ENCODE results near the gene AURKAIP1. TPM values are rescaled to one million over a fixed set of nuclear protein-coding genes. Genes with fewer than 3 reads are reported as not detected.

Gene AURKAIP1
- total and polyA plus RNA-seq, 2 of the 13 experiments (the other 11 are each of a cell fraction or from before 2014, with no cell fraction given) = 69.5 to 175 TPM

DNA sequence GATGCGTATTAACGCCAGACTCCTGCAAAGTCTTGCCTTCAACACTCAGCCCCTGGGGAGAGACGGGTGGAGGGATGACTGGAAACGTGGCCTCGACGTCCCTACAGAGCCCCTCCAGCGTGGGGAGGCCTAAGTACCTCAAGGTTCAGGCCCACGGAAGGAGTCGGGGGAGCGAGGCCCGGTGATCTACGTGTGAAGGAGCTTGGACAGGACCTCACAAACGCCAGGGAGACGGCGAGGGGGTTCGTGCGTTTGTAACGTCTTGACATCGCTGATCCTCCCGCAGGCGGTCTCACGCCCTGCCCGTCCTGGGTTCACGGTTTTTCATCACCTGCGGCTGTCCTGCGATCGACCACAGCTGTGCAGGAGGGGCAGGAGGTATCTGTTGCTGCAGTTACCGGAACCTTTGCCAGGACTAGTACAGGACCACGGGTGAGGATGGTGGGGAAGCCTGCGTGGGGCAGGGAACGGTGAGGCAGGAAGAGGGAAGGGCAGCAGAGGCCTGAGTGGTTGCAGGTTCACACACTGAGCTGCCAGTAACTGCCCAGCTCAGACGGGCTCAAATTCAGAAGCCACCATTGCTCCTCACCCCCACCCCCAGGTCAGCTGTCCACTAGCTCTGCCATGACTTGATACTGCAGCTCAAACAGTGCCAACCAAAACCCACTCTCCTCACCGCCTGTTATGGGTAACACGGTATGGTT is 25.0 kb upstream of the AURKAIP1 start (continued):
- TF ChIP-seq TFAP4 (IDR thresholded peaks at IDR 0.05; ENCODE audit: borderline replicate concordance, low read depth) (no peak), ARID4A (CRISPR knock-in tag; IDR thresholded peaks at IDR 0.05; ENCODE audit: borderline replicate concordance) (no peak), ZBTB21 (CRISPR knock-in tag; IDR thresholded peaks at IDR 0.05) (no peak), POLR2A (IDR thresholded peaks at IDR 0.05; ENCODE audit: insufficient read depth in 1 of 2, low read depth in 2 of 2, low read length in 2 of 2) (no peak), SKIL (CRISPR knock-in tag; IDR thresholded peaks at IDR 0.05; ENCODE audit: borderline replicate concordance) (no peak), SIN3B (IDR thresholded peaks at IDR 0.05; ENCODE audit: low read length) (no peak), TAF15 (IDR thresholded peaks at IDR 0.05; ENCODE audit: low read depth, low read length, poor library complexity, severe bottlenecking) (no peak), ZNF552 (CRISPR knock-in tag; IDR thresholded peaks at IDR 0.05; ENCODE audit: borderline replicate concordance) (0 out of 2 replicates have a peak, but pooled peaks have one; percentile 4), ZNF234 (CRISPR knock-in tag; conservative IDR thresholded peaks at IDR 0.05) (0 out of 2 replicates have a peak, but pooled peaks have one; percentile 30), POGZ (CRISPR knock-in tag; IDR thresholded peaks at IDR 0.05) (no peak), ZNF20 (CRISPR knock-in tag; IDR thresholded peaks at IDR 0.05) (no peak), ZNF816 (CRISPR knock-in tag; IDR thresholded peaks at IDR 0.05; ENCODE audit: borderline replicate concordance) (no peak), ZNF329 (CRISPR knock-in tag; IDR thresholded peaks at IDR 0.05; ENCODE audit: low read depth) (peak; percentile 0; the same call in 1 of the 2 replicates), ZFP37 (CRISPR knock-in tag; IDR thresholded peaks at IDR 0.05; ENCODE audit: borderline replicate concordance) (no peak), NFE2L2 (IDR thresholded peaks at IDR 0.05; ENCODE audit: low read length) (no peak), ZNF432 (CRISPR knock-in tag; IDR thresholded peaks at IDR 0.05; ENCODE audit: borderline replicate concordance) (peak; percentile 52; the same call in 1 of the 2 replicates), CENPX (CRISPR knock-in tag; IDR thresholded peaks at IDR 0.05) (no peak)
- TF ChIP-seq, protein P1, sequence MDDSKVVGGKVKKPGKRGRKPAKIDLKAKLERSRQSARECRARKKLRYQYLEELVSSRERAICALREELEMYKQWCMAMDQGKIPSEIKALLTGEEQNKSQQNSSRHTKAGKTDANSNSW (CRISPR knock-in tag; IDR thresholded peaks at IDR 0.05; ENCODE audit: borderline replicate concordance) = no peak
- TF ChIP-seq, protein P2, sequence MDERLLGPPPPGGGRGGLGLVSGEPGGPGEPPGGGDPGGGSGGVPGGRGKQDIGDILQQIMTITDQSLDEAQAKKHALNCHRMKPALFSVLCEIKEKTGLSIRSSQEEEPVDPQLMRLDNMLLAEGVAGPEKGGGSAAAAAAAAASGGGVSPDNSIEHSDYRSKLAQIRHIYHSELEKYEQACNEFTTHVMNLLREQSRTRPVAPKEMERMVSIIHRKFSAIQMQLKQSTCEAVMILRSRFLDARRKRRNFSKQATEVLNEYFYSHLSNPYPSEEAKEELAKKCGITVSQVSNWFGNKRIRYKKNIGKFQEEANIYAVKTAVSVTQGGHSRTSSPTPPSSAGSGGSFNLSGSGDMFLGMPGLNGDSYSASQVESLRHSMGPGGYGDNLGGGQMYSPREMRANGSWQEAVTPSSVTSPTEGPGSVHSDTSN (CRISPR knock-in tag; IDR thresholded peaks at IDR 0.05) = no peak
- TF ChIP-seq, protein P3, sequence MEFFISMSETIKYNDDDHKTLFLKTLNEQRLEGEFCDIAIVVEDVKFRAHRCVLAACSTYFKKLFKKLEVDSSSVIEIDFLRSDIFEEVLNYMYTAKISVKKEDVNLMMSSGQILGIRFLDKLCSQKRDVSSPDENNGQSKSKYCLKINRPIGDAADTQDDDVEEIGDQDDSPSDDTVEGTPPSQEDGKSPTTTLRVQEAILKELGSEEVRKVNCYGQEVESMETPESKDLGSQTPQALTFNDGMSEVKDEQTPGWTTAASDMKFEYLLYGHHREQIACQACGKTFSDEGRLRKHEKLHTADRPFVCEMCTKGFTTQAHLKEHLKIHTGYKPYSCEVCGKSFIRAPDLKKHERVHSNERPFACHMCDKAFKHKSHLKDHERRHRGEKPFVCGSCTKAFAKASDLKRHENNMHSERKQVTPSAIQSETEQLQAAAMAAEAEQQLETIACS (CRISPR knock-in tag; IDR thresholded peaks at IDR 0.05) = no peak
